ENCODE data around the gene RDH13.

- no peak for TF ChIP-seq POLR2A (IDR thresholded peaks at IDR 0.05)
- no peak for TF ChIP-seq CTCF (IDR thresholded peaks at IDR 0.05)
- no peak for TF ChIP-seq EP300 (IDR thresholded peaks at IDR 0.05)
- TF ChIP-seq POLR2AphosphoS5 (IDR thresholded peaks at IDR 0.05) = no peak
Observed at GRCh38 chr19:55044286-55044685, 18.7 kb downstream of the RDH13 start.
